KMS-11 (cell line): ENCODE measurements around the gene MAPK12.

Experiments
- H2AFZ ChIP-seq: fragments of 200-600 bp; sonication (generic); 2 replicates; pipeline ENCODE4 v1.6.1; 2016; ENCODE audit warnings: antibody characterized with exemption, mixed run types, low read depth
- H3K27ac ChIP-seq: fragments of 200-600 bp; sonication (generic); 2 replicates; pipeline ENCODE4 v1.6.1; 2016; ENCODE audit warnings: mild to moderate bottlenecking, mixed run types
- H3K27me3 ChIP-seq: fragments of 200-600 bp; sonication (generic); 2 replicates; pipeline ENCODE4 v1.6.1; 2017; ENCODE audit warnings: mild to moderate bottlenecking, low read depth, mixed run types, moderate library complexity; ENCODE audit not compliant: insufficient read depth
- H3K36me3 ChIP-seq: fragments of 200-600 bp; sonication (generic); 2 replicates; pipeline ENCODE4 v1.6.1; 2017; ENCODE audit warnings: mild to moderate bottlenecking, mixed run types; ENCODE audit not compliant: insufficient read depth
- H3K4me1 ChIP-seq: fragments of 200-600 bp; sonication (generic); 2 replicates; pipeline ENCODE4 v1.6.1; 2016; ENCODE audit warnings: mild to moderate bottlenecking, low read depth, mixed run types; ENCODE audit not compliant: poor library complexity, severe bottlenecking
- H3K4me2 ChIP-seq: fragments of 200-600 bp; sonication (generic); 2 replicates; pipeline ENCODE4 v1.7.0; 2016; ENCODE audit warnings: mild to moderate bottlenecking, mixed run types
- H3K4me3 ChIP-seq: fragments of 200-600 bp; sonication (generic); IDR thresholded peaks from 2 replicates; pipeline ENCODE4 v1.6.1; 2017; ENCODE audit warnings: low read depth, low read length, mixed read lengths; ENCODE audit not compliant: insufficient read depth
- H3K79me2 ChIP-seq: fragments of 200-600 bp; sonication (generic); 2 replicates; pipeline ENCODE4 v1.6.1; 2016; ENCODE audit warnings: low read depth, mixed run types; ENCODE audit not compliant: insufficient read depth
- H3K9ac ChIP-seq: fragments of 200-600 bp; sonication (generic); 2 replicates; pipeline ENCODE4 v1.6.1; 2016; ENCODE audit warnings: mild to moderate bottlenecking, mixed run types
- H4K20me1 ChIP-seq: fragments of 200-600 bp; sonication (generic); 2 replicates; pipeline ENCODE4 v1.6.1; 2016; ENCODE audit warnings: mild to moderate bottlenecking, mixed run types; ENCODE audit not compliant: insufficient read depth
- CTCF ChIP-seq: fragments of 200-600 bp; sonication (generic); conservative IDR thresholded peaks from 2 replicates; pipeline ENCODE4 v1.6.1; 2017; ENCODE audit warnings: low read depth, mild to moderate bottlenecking, antibody characterized with exemption, low read length, moderate library complexity, mixed read lengths

Gene MAPK12

GRCh38 chr22:50305923-50306566, 44.6 kb upstream of the MAPK12 start:
- Histone ChIP-seq H3K27ac (no peak overlapping the region), H2AFZ (no peak overlapping the region), H3K27me3 (no peaks in the 10 kb centered on the region), H3K36me3 (no peaks in the 10 kb centered on the region), H3K4me2 (peak overlapping the region; percentile 51), H3K4me3 (no peak overlapping the region), H4K20me1 (no peaks in the 10 kb centered on the region), H3K4me1 (peaks cover 4% of the 10 kb centered on the region), H3K9ac (no peak overlapping the region), H3K79me2 (no peaks in the 10 kb centered on the region)
- TF ChIP-seq CTCF: no peak

GRCh38 chr22:50305393-50305922, 44.0 kb upstream of the MAPK12 start:
- H3K27ac ChIP-seq: no peak overlapping the region
- no peak for TF ChIP-seq CTCF
- no peak overlapping the region for H3K4me3 ChIP-seq
- no peaks in the 10 kb centered on the region for H3K79me2 ChIP-seq
- no peak overlapping the region for H2AFZ ChIP-seq
- no peaks in the 10 kb centered on the region for H3K36me3 ChIP-seq
- H3K27me3 ChIP-seq: no peaks in the 10 kb centered on the region
- H3K9ac ChIP-seq: no peak overlapping the region
- H3K4me1 ChIP-seq: peaks cover 4% of the 10 kb centered on the region
- H4K20me1 ChIP-seq: no peaks in the 10 kb centered on the region
- no peak overlapping the region; the same call in 1 of the 2 replicates for H3K4me2 ChIP-seq

GRCh38 chr22:50304528-50305392, 43.3 kb upstream of the MAPK12 start:
- H3K27me3 ChIP-seq: no peaks in the 10 kb centered on the region
- peaks cover 4% of the 10 kb centered on the region for H3K4me1 ChIP-seq
- no peak overlapping the region for H3K4me2 ChIP-seq
- TF ChIP-seq CTCF: no peak
- no peaks in the 10 kb centered on the region for H4K20me1 ChIP-seq
- no peaks in the 10 kb centered on the region for H3K36me3 ChIP-seq
- H2AFZ ChIP-seq: no peak overlapping the region
- no peak overlapping the region for H3K9ac ChIP-seq
- H3K27ac ChIP-seq: no peak overlapping the region
- H3K4me3 ChIP-seq: no peak overlapping the region
- no peaks in the 10 kb centered on the region for H3K79me2 ChIP-seq

- Histone ChIP-seq H4K20me1 (no peaks in the 10 kb centered on the region), H3K4me1 (peaks cover 4% of the 10 kb centered on the region), H3K27ac (no peak overlapping the region), H3K9ac (no peak overlapping the region), H3K79me2 (no peaks in the 10 kb centered on the region), H3K27me3 (no peaks in the 10 kb centered on the region), H3K4me3 (no peak overlapping the region), H3K4me2 (no peak overlapping the region), H3K36me3 (no peaks in the 10 kb centered on the region), H2AFZ (no peak overlapping the region)
- no peak for TF ChIP-seq CTCF
Observed at GRCh38 chr22:50303848-50304527, 42.5 kb upstream of the MAPK12 start.
